GM18526 (cell line): ENCODE results near the gene CA4.

ENCODE experiments used
- POLR2A ChIP-seq: IDR thresholded peaks from 3 replicates; pipeline ENCODE4 v1.6.1; 2011; ENCODE audit not compliant: insufficient read length; ENCODE audit errors: extremely low read depth

Gene CA4

GRCh38 chr17:60149691-60150582 lies at the start of gene CA4:
Gene CA4 (plus strand): TSS chr17:60149973. CDS start chr17:60150035, 62 bp downstream.
- no peak for TF ChIP-seq POLR2A

DNA sequence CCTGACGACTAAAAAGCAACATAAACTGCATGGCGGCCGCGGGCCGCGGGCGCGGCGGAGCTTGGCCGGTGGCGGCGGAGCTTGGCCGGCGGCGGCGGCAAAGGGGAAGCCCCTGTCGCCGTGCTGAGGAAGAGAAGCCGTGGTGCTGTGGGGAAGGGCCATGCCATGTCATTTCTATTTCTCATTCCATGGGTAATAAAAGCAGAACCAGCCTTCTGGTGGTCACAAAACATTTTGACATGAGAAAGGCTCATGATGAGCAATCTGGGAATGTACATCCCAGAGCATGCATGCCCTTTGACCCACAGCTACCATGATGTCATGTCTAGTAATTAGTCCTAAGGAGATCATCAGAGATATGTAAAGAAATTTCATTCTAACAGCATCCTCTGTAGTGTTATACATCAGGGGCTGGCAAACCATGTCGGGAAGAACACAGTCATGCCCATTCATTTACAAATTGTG lies 47.1 kb upstream of the CA4 start:
- no peak for TF ChIP-seq POLR2A

GRCh38 chr17:60103957-60104356 lies 45.8 kb upstream of the CA4 start:
- TF ChIP-seq POLR2A, result no peak

GRCh38 chr17:60106340-60107059 lies 43.3 kb upstream of the CA4 start:
- TF ChIP-seq POLR2A, result no peak

- no peak for TF ChIP-seq POLR2A
Measured at GRCh38 chr17:60107526-60108257, 42.1 kb upstream of the CA4 start.

DNA sequence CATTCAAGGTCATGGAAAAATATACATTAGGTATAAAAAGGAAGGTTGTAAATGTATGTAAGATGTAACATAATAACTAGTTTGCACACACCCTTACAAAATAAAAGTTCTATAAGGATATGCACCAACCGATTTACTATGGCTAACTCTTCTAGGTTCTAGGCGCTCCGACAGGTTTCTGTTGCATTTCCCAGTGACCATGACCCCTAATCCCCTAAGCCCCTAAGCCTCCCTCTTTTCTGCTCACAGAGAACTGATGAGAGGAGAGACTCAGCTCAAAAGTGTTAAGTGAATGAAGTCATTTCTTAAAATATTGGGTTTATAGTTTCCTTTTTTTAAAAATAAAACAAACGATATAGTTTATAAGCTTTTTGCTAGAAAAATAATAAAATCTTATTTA lies 41.1 kb upstream of the CA4 start:
- no peak for TF ChIP-seq POLR2A

GRCh38 chr17:60109161-60109560 lies 40.6 kb upstream of the CA4 start:
- TF ChIP-seq POLR2A, result no peak

- TF ChIP-seq POLR2A, result no peak
Measured at GRCh38 chr17:60110586-60110985, 39.2 kb upstream of the CA4 start.

- TF ChIP-seq POLR2A, result no peak
Measured at GRCh38 chr17:60127068-60128064, 22.4 kb upstream of the CA4 start.

GRCh38 chr17:60128171-60128859 lies 21.5 kb upstream of the CA4 start:
- no peak for TF ChIP-seq POLR2A

GRCh38 chr17:60129164-60129563 lies 20.6 kb upstream of the CA4 start:
- no peak for TF ChIP-seq POLR2A

DNA sequence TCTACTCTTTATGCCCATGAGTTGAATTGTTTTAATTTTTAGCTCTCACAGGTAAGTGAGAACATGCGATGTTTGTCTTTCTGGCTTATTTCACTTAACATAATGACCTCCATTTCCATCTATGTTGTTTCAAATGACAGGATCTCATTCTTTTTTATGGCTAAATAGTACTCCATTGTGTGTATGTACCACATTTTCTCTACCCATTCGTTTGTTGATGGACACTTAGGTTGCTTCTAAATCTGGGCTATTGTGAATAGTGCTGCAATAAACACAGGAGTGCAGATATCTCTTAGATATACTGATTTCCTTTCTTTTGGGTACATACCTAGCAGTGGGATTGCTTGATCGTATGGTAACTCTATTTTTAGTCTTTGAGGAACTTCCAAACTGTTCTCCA lies 19.3 kb upstream of the CA4 start:
- no peak for TF ChIP-seq POLR2A

DNA sequence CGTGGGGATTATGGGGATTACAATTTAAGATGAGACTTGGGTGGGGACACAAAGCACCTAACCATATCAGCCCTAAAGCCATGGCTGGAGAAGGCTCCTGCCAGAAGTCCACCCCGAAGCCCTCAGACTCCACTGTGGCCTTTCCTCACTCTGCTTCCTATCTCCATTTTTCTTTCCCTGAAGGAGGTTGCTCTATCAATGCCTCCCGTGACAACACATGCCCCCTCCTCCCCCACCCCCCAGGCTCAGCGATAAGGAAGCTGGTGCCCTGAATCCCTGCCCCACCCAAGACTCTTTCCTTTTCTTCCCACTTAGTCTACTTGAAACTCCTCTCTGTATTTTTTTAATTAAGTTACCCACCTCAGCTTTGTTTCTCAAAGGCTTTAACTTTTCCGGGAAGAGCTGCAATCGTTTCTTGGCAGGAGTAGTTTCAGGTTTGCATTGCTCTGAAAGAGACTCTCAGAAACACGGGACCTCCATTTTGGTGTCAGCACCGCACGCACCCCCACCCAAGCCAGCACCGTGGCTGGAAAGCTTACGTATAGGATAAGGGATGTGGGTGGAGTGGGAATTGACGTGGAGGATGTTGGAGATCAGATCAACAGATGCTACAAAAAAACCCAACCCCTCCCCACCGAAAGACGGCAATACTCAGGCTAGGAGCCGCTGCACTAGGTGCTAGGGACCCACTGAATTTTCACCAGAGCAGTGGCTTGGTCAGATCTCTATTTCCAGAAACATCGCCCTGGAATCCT lies 15.2 kb upstream of the CA4 start:
- no peak for TF ChIP-seq POLR2A
